ENCODE data around the gene TRIM41. TPM values are rescaled to one million over a fixed set of nuclear protein-coding genes. Genes with fewer than 3 reads are reported as not detected.

Gene TRIM41
- total and polyA plus RNA-seq, 9 of the 15 experiments (the other 6 are each of a cell fraction or from before 2014, with no cell fraction given), result 1.8 to 47.6 (median 20.9) TPM

- no peak for TF ChIP-seq CHD7 (IDR thresholded peaks at IDR 0.05; ENCODE audit: low read depth, low read length)
- TF ChIP-seq GABPA (tag; conservative IDR thresholded peaks at IDR 0.05; ENCODE audit: low read depth), result no peak
- no peak for TF ChIP-seq MAFG (tag; conservative IDR thresholded peaks at IDR 0.05)
- no peak for TF ChIP-seq FOXP1 (CRISPR knock-in tag; IDR thresholded peaks at IDR 0.05)
- TF ChIP-seq RNF2 (IDR thresholded peaks at IDR 0.05), result 0 out of 2 replicates have a peak, but pooled peaks have one; percentile 39
- TF ChIP-seq ZNF79 (CRISPR knock-in tag; IDR thresholded peaks at IDR 0.05; ENCODE audit: low read depth), result no peak
- no peak for TF ChIP-seq E4F1 (CRISPR knock-in tag; IDR thresholded peaks at IDR 0.05; ENCODE audit: borderline replicate concordance)
- TF ChIP-seq U2AF1 (optimal IDR thresholded peaks at IDR 0.05; ENCODE audit: low read depth, low read length), result no peak
Observed at GRCh38 chr5:181260720-181261319, 37.7 kb downstream of the TRIM41 start, which contains the start of gene TRIM52 (continued).

Data from K562 (cell line).